DND-41 (cell line): ENCODE data around the gene CAPN3.

Experiments used
- CTCF ChIP-seq: IDR thresholded peaks from 2 replicates; pipeline ENCODE4 v1.5.1; 2012; ENCODE audit warnings: borderline replicate concordance, low read length, moderate library complexity, mild to moderate bottlenecking; ENCODE audit not compliant: poor library complexity, severe bottlenecking; ENCODE audit errors: extremely low read depth
- EZH2 ChIP-seq: IDR thresholded peaks from 3 replicates; pipeline ENCODE4 v1.6.1; 2012; ENCODE audit warnings: borderline replicate concordance, low read depth, mild to moderate bottlenecking, moderate library complexity, low read length, inconsistent platforms; ENCODE audit not compliant: severe bottlenecking

- TF ChIP-seq CTCF: no peak
- no peak for TF ChIP-seq EZH2
These were observed 1.2 kb upstream of the CAPN3 start for GRCh38 chr15:42358141-42358540.
